Right lobe of liver (tissue), 6 donors: ENCODE results near the gene PFKFB3. TPM values are rescaled to one million over a fixed set of nuclear protein-coding genes. Genes with fewer than 3 reads are reported as not detected.

Experiments used
- ATAC-seq, 4 donors: fragments of 200-7000 bp; cut with Tn5 transposase; one replicate each; pipeline ENCODE4 v1.9.1; 2020; ENCODE audit warnings: mild to moderate bottlenecking in 4 of 4, moderate library complexity in 4 of 4
- DNase-seq, 3 donors: peaks; one replicate each; pipeline ENCODE4 v3.0.0-alpha.2; 2020
- H3K27ac ChIP-seq, 3 donors: fragments of 200-600 bp; one replicate each; pipeline ENCODE4 v1.8.0; 2022
- H3K27me3 ChIP-seq, 2 donors: fragments of 200-600 bp; one replicate each; pipeline ENCODE4 v1.8.0; 2022
- H3K36me3 ChIP-seq, 4 donors: fragments of 200-600 bp; sonication (generic) in 1 of 4; one replicate each; pipeline versions ENCODE4 v1.5.1 to v1.8.0; 2017 to 2022; ENCODE audit warnings: control low read depth in 1 of 4
- H3K4me1 ChIP-seq, 4 donors: fragments of 200-600 bp; sonication (generic) in 1 of 4; one replicate each; pipeline versions ENCODE4 v1.5.1 to v1.8.0; 2017 to 2022; ENCODE audit warnings: control low read depth in 1 of 4
- H3K4me3 ChIP-seq, 3 donors: fragments of 200-600 bp; one replicate each; pipeline ENCODE4 v1.8.0; 2022
- H3K9me3 ChIP-seq, 4 donors: fragments of 200-600 bp; sonication (generic) in 1 of 4; one replicate each; pipeline versions ENCODE4 v1.5.1 to v1.8.0; 2017 to 2022; ENCODE audit warnings: control low read depth in 1 of 4
- CTCF ChIP-seq, 4 donors: fragments of 200-600 bp in 3 of 4; fragments of 450-650 bp in 1 of 4; IDR thresholded peaks; one replicate each; pipeline versions ENCODE4 v1.5.1 to v1.8.0; 2016 to 2022; ENCODE audit warnings: antibody characterized with exemption in 4 of 4, mild to moderate bottlenecking in 2 of 4
- POLR2A ChIP-seq: fragments of 450-650 bp; IDR thresholded peaks from one replicate; pipeline ENCODE4 v1.6.1; 2017; ENCODE audit warnings: antibody characterized with exemption, mild to moderate bottlenecking
- WGBS: methylation state at CpG from one replicate; pipeline ENCODE4 v1.1.6; 2018; ENCODE audit warnings: low coverage, low lambda C conversion rate; ENCODE audit not compliant: insufficient coverage; ENCODE audit errors: missing lambda C conversion rate; 5-methylcytosine and 5-hydroxymethylcytosine counted together
- intact Hi-C, 2 donors: fragments of 100-400 bp; cut with DNase I; formaldehyde crosslinking; loops; one replicate each; pipeline versions ENCODE4 v1.11.2 to v1.14.1; 2022
- total RNA-seq, 6 experiments: library from RNA; depleted of rRNA in 2 of 6; stranded (reverse); fragments of >200 nt in 2 of 6; fragmentation: NEBNext Ultra II Directional in 3 of 6; extraction: Animal tissue kit (Norgen Biotek cat#: 25700) in 3 of 6; gene quantifications; one replicate each; pipeline versions ENCODE4 v1.1.0 to v1.2.4, GENCODE V29; 2016 to 2023
- donor health status: DM: no; HTN: yes; CAD: no.
- donor health status: DM: no; HTN: no; CAD: no.
- donor health status: DM: no; HTN: no; CAD: no.
- donor health status: DM: no; HTN: yes; CAD: no.
- donor health status: DM: no; HTN: yes; CAD: no.

PFKFB3 gene
- total RNA-seq, 6 experiments from 2014 or later, result 6.8 to 57.8 (median 20.8) TPM

DNA sequence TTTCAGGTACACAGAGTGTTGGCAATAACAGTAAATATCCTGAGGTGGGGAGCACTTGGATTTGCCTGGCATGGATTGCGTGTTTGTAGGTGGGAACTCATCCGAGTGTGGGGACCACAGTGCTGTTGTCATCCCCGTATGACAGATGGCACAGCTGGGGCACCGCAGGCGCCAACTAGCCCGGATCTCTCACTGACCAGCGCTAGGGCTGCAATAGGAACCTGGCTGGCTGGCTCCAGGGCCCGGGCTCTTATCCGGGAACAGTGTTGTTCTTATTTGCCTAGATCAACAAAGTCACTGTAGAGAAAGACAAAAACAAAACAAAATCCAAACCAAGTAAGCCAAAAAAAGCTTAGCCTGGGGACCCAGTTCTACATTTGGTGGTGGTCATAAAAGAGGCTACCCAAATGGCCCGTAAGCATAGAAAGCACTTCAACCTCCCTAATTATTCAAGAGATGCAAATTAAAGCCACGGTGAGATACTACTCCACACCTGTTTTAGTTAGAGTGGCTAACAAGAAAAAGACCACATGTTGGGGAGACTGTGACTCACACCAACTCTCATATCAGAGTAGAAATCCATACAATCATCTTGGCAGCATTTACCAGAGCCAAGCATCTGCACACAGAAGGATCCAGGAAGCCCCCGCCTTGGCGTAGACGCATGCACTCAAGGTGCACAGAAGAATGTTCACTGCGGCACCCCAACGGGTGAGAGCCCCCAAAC is 27.2 kb upstream of the PFKFB3 start:
- Histone ChIP-seq H3K27me3 (no peaks in the 10 kb centered on the region), H3K36me3 (no peaks in the 10 kb centered on the region), H3K4me3 (no peak overlapping the region), H3K27ac (no peak overlapping the region), H3K9me3 (no peaks in the 10 kb centered on the region), H3K4me1 (peaks cover 0 to 41% (median 12%) of the 10 kb centered on the region in 4 donors)
- TF ChIP-seq POLR2A (no peak), CTCF (IDR thresholded peaks at IDR 0.05) (no peak)
- intact Hi-C loops, result no loop called here
- 84% methylated on average over 13 of the region's 16 CpGs for WGBS
- DNase-seq (no peak), ATAC-seq (peak in 2 of 4 donors; percentile 11 to 17)

GRCh38 chr10:6176691-6177231 is 26.0 kb upstream of the PFKFB3 start:
- Histone ChIP-seq H3K27ac (peak overlapping the region in 1 of 3 donors; percentile 1), H3K4me3 (no peak overlapping the region), H3K4me1 (peaks cover 0 to 36% (median 11%) of the 10 kb centered on the region in 4 donors), H3K9me3 (no peaks in the 10 kb centered on the region), H3K36me3 (no peaks in the 10 kb centered on the region), H3K27me3 (no peaks in the 10 kb centered on the region)
- intact Hi-C loops, result no loop called here
- ATAC-seq (peak in 3 of 4 donors; percentile 2 to 14 (median 6)), DNase-seq (no peak)
- 64% methylated on average over 4 of the region's 8 CpGs for WGBS
- no peak for TF ChIP-seq CTCF (IDR thresholded peaks at IDR 0.05)

- TF ChIP-seq POLR2A (no peak), CTCF (IDR thresholded peaks at IDR 0.05) (no peak)
- Histone ChIP-seq H3K4me1 (peaks cover 0 to 41% (median 15%) of the 10 kb centered on the region in 4 donors), H3K27ac (no peak overlapping the region), H3K4me3 (no peak overlapping the region), H3K9me3 (no peaks in the 10 kb centered on the region), H3K27me3 (no peaks in the 10 kb centered on the region), H3K36me3 (no peaks in the 10 kb centered on the region)
- 80% methylated on average over 1 of the region's 9 CpGs for WGBS
- intact Hi-C loops, result no loop called here
- ATAC-seq (no peak), DNase-seq (no peak)
Measured at GRCh38 chr10:6177880-6178281, 24.9 kb upstream of the PFKFB3 start.

DNA sequence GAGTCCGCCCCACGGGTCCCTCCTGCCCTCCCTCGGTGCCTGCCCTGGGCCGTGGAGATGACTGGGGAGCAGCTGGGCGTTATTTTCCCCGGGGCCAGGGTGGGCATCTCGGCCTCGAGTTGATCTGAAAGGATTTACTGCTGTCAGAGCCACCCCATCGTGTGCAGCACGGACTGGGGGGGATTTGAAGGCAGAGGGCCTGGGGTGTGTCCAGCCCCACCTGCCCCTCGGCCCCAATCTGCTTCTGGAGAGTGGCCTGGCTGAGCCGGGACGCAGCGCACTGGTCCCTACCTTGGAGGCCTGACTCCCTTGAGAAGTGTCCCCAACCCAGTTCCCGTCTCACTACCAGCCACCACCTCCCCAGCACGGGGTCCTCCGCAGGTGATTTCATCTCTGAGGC is 24.2 kb upstream of the PFKFB3 start:
- no peak for ATAC-seq
- Histone ChIP-seq H3K27me3 (no peaks in the 10 kb centered on the region), H3K9me3 (no peaks in the 10 kb centered on the region), H3K27ac (no peak overlapping the region), H3K4me1 (peaks cover 0 to 34% (median 14%) of the 10 kb centered on the region in 4 donors), H3K36me3 (no peaks in the 10 kb centered on the region), H3K4me3 (no peak overlapping the region)
- intact Hi-C loops, result no loop called here
- TF ChIP-seq CTCF (IDR thresholded peaks at IDR 0.05), result no peak
- TF ChIP-seq POLR2A, result no peak
- no peak for DNase-seq
- WGBS, result no CpG with 5 or more reads among the region's 17 CpGs
